Panc1 (cell line): ENCODE measurements around the gene CCDC70. TPM values are rescaled to one million over a fixed set of nuclear protein-coding genes. Genes with fewer than 3 reads are reported as not detected.

Experiments used
- ATAC-seq: fragments of 200-7000 bp; cut with Tn5 transposase; 2 replicates; pipeline ENCODE4 v1.9.1; 2020; ENCODE audit warnings: mild to moderate bottlenecking, moderate library complexity
- BruUV-seq: library from RNA; stranded (reverse); fragments of 400-500 nt; replicated peaks from 2 replicates; lab custom pipeline; 2021; lab: Mats Ljungman, UMichigan
- CTCF ChIA-PET: fragments of 300-600 bp; sonication (Branson Sonifier 250); formaldehyde crosslinking; loops from one replicate; lab custom pipeline; 2022; ENCODE audit warnings: antibody characterized with exemption; lab: Charles Lee
- POLR2A ChIA-PET: fragments of 300-600 bp; sonication (Branson Sonifier 250); formaldehyde crosslinking; loops from one replicate; lab custom pipeline; 2022; ENCODE audit warnings: antibody characterized with exemption; lab: Charles Lee
- DNase-seq: peaks from one replicate; pipeline ENCODE4 v3.0.0-alpha.2; 2010; ENCODE audit warnings: low read depth, low spot score
- H3K27ac ChIP-seq: 2 replicates; pipeline ENCODE4 v1.5.1; 2011; ENCODE audit warnings: mild to moderate bottlenecking, low read length, inconsistent platforms
- H3K27me3 ChIP-seq: fragments of 200-500 bp; sonication (Bioruptor generic); 2 replicates; pipeline ENCODE4 v1.6.0; 2014; ENCODE audit warnings: low read length, inconsistent platforms; ENCODE audit not compliant: control insufficient read depth, insufficient read depth
- H3K36me3 ChIP-seq: fragments of 200-500 bp; sonication (Bioruptor generic); 2 replicates; pipeline ENCODE4 v1.5.1; 2014; ENCODE audit warnings: inconsistent platforms, mild to moderate bottlenecking, low read length, moderate library complexity; ENCODE audit not compliant: control insufficient read depth, insufficient read depth
- H3K4me1 ChIP-seq: 2 replicates; pipeline ENCODE4 v1.5.1; 2011; ENCODE audit warnings: inconsistent platforms, mild to moderate bottlenecking, low read length, moderate library complexity; ENCODE audit not compliant: control insufficient read depth, insufficient read depth
- H3K4me3 ChIP-seq, 2 experiments: 2 replicates each; pipeline ENCODE4 v1.5.1; 2011 to 2012; ENCODE audit warnings: low read depth in 2 of 2, low read length in 2 of 2, mild to moderate bottlenecking in 2 of 2, inconsistent platforms in 1 of 2, moderate library complexity in 1 of 2
- H3K9me3 ChIP-seq: fragments of 200-500 bp; sonication (Bioruptor generic); 2 replicates; pipeline ENCODE4 v1.5.1; 2014; ENCODE audit warnings: low read depth, mild to moderate bottlenecking, inconsistent platforms, low read length, moderate library complexity; ENCODE audit not compliant: control insufficient read depth, insufficient read depth
- POLR2AphosphoS5 ChIP-seq: IDR thresholded peaks from 2 replicates; pipeline ENCODE4 v1.6.1; 2012; ENCODE audit warnings: mild to moderate bottlenecking, low read depth, low read length, moderate library complexity
- REST ChIP-seq, 2 experiments: IDR thresholded peaks; 2 replicates each; pipeline ENCODE4 v1.6.1; 2011 to 2012; ENCODE audit warnings: low read depth in 2 of 2, control low read depth in 1 of 2, low read length in 1 of 2, mild to moderate bottlenecking in 1 of 2, moderate library complexity in 1 of 2; ENCODE audit not compliant: insufficient read depth in 1 of 2
- SIN3A ChIP-seq: IDR thresholded peaks from 2 replicates; pipeline ENCODE4 v1.6.1; 2012; ENCODE audit warnings: low read depth, mild to moderate bottlenecking, low read length, moderate library complexity, borderline replicate concordance; ENCODE audit not compliant: insufficient read depth
- TCF7L2 ChIP-seq: IDR thresholded peaks from 2 replicates; pipeline ENCODE4 v1.6.1; 2011; ENCODE audit warnings: mild to moderate bottlenecking, low read depth, low read length, inconsistent platforms
- in situ Hi-C: cut with HindIII; loops from 2 replicates; pipeline ENCODE4 v1.10.0; 2016; ENCODE audit warnings: low sequenced_read_pairs, low pct_unique_long_range_greater_than_20kb
- intact Hi-C: fragments of 100-400 bp; cut with micrococcal nuclease; formaldehyde crosslinking; loops from one replicate; pipeline ENCODE4 v1.10.0; 2022; ENCODE audit not compliant: unreplicated experiment
- total RNA-seq: library from RNA; stranded (reverse); gene quantifications from one replicate; pipeline ENCODE4 v1.2.1, GENCODE V29; 2021; ENCODE audit not compliant: unreplicated experiment
- TF ChIP-seq, protein P1 (sequence below): fragments of 450-650 bp; IDR thresholded peaks from 2 replicates; pipeline ENCODE4 v1.5.1; 2017; ENCODE audit warnings: mild to moderate bottlenecking

CCDC70 gene
- total RNA-seq, 1 experiment from 2014 or later = not detected

DNA sequence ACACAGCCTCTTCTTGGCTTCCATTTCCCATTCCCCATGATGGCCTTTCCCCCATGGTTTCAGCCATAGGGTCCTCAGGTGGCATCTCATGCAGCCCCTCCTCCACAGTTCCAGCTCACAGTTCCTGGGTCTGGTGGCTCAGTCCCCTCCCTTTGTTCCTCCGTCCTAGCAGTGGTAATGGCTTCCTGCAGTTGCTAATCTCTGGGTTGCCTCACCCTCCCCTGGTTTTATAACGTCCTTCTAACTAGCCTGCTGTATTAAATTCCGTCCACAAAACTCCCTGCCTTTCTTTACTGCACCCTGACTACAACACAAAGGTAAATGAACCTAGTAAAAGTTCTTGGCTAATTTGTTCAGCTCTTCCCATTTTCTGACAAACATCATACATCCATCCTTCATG, 30.9 kb downstream of the CCDC70 start:
- TF ChIP-seq SIN3A (no peak), POLR2AphosphoS5 (no peak), TCF7L2 (no peak), REST (IDR thresholded peaks at IDR 0.05; ENCODE audit: insufficient read depth in 1 of 2, low read depth in 2 of 2, low read length in 1 of 2) (no peak)
- TF ChIP-seq, protein P1, sequence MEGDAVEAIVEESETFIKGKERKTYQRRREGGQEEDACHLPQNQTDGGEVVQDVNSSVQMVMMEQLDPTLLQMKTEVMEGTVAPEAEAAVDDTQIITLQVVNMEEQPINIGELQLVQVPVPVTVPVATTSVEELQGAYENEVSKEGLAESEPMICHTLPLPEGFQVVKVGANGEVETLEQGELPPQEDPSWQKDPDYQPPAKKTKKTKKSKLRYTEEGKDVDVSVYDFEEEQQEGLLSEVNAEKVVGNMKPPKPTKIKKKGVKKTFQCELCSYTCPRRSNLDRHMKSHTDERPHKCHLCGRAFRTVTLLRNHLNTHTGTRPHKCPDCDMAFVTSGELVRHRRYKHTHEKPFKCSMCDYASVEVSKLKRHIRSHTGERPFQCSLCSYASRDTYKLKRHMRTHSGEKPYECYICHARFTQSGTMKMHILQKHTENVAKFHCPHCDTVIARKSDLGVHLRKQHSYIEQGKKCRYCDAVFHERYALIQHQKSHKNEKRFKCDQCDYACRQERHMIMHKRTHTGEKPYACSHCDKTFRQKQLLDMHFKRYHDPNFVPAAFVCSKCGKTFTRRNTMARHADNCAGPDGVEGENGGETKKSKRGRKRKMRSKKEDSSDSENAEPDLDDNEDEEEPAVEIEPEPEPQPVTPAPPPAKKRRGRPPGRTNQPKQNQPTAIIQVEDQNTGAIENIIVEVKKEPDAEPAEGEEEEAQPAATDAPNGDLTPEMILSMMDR = no peak
- Histone ChIP-seq H3K36me3 (no peaks in the 10 kb centered on the region), H3K9me3 (no peaks in the 10 kb centered on the region), H3K27ac (no peak overlapping the region), H3K4me1 (no peaks in the 10 kb centered on the region; the same call in 1 of the 2 replicates), H3K27me3 (no peaks in the 10 kb centered on the region), H3K4me3 (no peak overlapping the region)
- POLR2A ChIA-PET = no interaction called here
- in situ Hi-C loops (no loop called here), intact Hi-C loops (no loop called here)
- ATAC-seq (no peak), DNase-seq (no peak)
- CTCF ChIA-PET = no interaction called here
- no TSS peak for BruUV-seq

- Histone ChIP-seq H3K27ac (no peak overlapping the region), H3K36me3 (no peaks in the 10 kb centered on the region), H3K4me1 (no peaks in the 10 kb centered on the region; the same call in 1 of the 2 replicates), H3K4me3 (no peak overlapping the region), H3K9me3 (no peaks in the 10 kb centered on the region), H3K27me3 (no peaks in the 10 kb centered on the region)
- BruUV-seq = no TSS peak
- intact Hi-C loops (no loop called here), in situ Hi-C loops (no loop called here)
- ATAC-seq (no peak), DNase-seq (no peak)
- TF ChIP-seq POLR2AphosphoS5 (no peak), REST (IDR thresholded peaks at IDR 0.05; ENCODE audit: insufficient read depth in 1 of 2, low read depth in 2 of 2, low read length in 1 of 2) (no peak), SIN3A (no peak), TCF7L2 (no peak)
- CTCF ChIA-PET = no interaction called here
- POLR2A ChIA-PET = no interaction called here
These were observed 32.5 kb downstream of the CCDC70 start for GRCh38 chr13:51894239-51894638.
